ENCODE data around the gene DUSP12. TPM values are rescaled to one million over a fixed set of nuclear protein-coding genes. Genes with fewer than 3 reads are reported as not detected.
A peak's percentile ranks its signal among the peaks of the same experiment; 100 is the strongest.
"Not testable (repeated sequence)": the region's sequence is repeated elsewhere in the genome, so short reads cannot be mapped to it uniquely, and the experiment has no call there.

The DUSP12 gene
- total RNA-seq, 1 donor from 2014 or later = 8.2 TPM

DNA sequence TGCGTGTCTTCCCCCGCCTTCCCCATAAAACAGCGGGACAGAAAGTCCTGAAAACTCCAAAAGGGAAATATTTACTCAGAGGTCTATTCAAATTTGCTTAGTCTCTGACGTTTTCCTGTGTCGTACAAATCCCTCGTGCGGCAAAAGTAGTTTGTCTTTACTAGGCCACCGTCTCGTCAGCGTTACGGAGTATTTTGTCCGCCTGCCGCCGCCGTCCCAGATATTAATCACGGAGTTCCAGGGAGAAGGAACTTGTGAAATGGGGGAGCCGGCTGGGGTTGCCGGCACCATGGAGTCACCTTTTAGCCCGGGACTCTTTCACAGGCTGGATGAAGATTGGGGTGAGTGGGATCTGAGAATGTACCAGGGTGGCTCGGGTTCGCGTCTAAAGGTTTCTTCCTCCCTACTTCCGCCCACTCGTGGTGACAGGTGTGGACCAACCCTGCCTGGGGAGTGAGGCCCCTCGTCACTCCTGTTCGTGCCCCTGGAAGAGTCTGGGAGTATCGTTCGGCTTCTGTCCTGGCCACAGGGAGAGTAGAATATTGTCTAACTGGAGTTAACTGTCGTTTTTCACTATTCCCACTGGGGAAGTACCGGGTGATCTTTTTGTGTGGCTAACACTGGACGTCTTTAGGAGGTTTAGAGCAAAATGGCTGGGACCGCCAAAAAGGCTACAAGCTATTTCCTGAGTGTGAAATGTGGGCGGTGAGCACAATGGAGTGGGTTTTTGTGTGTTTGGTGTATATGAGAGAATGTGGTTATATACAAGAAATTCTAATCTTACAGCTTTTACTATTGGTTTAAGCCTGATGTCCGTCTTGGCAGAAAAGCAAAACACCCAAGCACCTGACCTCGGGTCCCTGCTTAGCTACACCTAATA is 16.8 kb downstream of the DUSP12 start, which contains the start of gene ATF6:
TSS of gene ATF6 (plus strand) at position 219 of the 880 bp plus-strand sequence. CDS start at position 260, 41 bp downstream.
- intact Hi-C loops (cut with DNase I) = no loop called here
- peak; percentile 91 for DNase-seq (ENCODE audit: low spot score)

DNA sequence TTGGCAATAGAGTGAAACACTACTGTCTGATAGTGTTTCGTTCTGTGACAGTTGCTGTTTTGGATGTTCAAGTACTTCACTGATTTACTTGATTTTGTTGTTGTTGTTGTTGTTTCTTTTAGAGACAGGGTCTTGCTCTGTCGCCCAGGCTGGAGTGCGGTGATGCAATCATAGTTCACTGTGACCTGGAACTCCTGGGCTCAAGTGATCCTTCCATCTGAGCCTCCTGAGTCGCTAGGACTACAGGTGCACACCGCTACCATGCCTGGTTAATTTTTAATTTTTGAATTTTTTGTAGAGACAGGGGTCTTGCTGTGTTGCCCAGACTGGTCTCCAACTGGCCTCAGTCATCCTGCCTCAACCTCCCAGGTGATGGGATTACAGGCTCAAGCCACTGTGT is 18.9 kb downstream of the DUSP12 start:
- DNase-seq (ENCODE audit: low spot score) = no peak
- intact Hi-C loops (cut with DNase I) = no loop called here

DNA sequence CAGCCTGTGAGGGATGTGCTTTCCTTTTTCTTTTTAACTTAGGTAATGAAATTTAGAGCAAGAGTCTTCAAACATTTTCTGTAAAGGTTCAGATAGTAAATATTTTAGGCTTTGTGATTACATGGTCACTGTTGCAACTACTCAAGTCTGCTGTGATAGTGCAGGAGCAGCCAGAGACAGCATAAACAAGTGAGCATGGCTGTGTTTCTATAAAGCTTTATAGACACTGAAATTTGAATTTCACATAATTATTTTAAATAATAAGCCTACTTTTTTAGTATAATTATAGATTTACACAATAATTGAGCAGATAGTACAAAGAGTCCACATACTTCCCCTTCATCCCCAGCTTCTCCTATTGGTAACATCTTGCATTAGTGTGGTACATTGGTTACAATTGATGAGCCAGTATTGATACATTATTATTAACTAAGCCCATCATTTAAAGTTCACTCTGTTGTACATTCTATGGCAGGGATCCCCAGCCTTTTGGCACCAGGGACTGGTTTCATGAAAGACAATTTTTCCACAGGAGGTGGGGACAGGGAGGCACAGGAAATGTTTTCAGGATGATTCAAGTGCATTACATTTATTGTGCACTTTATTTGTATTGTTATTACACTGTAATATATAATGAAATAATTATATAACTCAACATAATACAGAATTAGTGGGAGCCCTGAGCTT is 19.5 kb downstream of the DUSP12 start:
- DNase-seq (ENCODE audit: low spot score) = no peak
- intact Hi-C loops (cut with DNase I) = no loop called here

DNA sequence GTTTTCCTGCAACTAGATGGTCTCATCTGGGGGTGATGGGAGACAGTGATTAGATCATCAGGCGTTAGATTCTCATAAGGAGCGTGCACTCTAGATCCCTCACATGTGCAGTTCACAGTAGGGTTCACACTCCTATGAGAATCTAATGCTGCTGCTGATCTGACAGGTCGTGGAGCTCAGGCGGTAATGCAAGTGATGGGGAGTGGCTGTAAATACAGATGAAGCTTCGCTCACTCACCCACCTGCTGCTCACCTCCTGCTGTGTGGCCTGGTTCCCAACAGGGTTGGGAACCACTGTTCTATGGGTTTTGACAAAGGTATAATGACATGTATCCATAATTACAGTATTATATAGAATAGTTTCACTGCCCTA is 20.1 kb downstream of the DUSP12 start:
- intact Hi-C loops (cut with DNase I); DNase-seq (ENCODE audit: low spot score): not testable (repeated sequence)

DNA sequence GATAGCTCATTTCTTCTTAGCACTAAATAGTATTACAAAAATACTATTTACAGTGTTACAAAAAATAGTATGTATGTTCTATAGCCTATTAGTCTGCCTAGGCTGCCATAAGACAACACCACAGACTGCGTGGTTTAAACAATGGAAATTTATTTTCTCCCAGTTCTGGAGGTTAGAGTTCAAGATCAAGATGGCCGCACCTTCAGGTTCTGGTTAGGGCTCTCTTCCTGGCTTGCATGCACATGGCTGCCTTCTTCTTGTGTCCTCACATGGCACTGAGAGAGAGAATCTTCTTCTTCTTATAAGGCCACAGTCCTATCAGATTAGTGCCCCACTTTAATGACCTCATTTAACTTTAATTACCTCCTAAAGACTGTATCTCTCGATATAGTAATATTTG is 20.7 kb downstream of the DUSP12 start:
- DNase-seq (ENCODE audit: low spot score) = no peak
- intact Hi-C loops (cut with DNase I) = no loop called here

DNA sequence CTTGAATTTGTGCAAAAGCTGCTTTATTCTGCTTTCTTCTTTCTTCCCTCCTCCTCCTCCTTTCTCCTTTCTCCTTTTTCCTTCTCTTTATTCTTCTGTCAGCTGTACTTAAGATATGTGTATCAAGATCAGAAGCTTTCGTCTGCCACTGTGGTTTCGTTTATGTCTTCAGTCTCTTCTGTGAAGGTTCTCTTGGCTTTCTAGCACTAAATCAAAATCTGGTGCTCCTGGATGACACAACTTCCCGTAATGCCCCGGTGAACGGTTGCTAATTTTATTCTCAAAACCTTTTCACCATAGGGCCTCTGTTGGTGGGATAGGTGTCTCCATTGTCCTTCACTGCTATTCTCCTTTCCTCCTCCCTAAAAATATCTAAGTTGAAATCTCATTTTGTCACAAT is 21.6 kb downstream of the DUSP12 start:
- intact Hi-C loops (cut with DNase I) = no loop called here
- DNase-seq (ENCODE audit: low spot score) = no peak

DNA sequence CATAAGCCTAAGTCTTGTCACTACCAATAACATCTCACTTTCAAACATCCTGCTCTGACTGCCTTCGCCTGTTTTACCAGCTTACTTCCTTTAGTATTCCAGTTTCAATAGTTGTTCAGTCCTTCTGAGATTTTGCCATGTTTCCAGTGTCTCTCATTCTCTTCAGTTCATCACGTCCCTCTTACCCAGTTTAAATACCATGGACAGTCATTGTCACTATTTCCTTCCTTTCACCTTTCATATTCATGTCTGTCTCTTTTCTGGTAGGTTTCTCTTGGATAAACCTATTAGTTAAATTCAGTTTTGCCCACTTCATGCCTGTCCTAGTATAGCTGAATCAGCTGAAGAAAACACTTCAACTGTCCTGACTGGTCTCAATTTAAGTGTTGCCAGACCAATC is 22.4 kb downstream of the DUSP12 start:
- intact Hi-C loops (cut with DNase I) = no loop called here
- DNase-seq (ENCODE audit: low spot score) = no peak

DNA sequence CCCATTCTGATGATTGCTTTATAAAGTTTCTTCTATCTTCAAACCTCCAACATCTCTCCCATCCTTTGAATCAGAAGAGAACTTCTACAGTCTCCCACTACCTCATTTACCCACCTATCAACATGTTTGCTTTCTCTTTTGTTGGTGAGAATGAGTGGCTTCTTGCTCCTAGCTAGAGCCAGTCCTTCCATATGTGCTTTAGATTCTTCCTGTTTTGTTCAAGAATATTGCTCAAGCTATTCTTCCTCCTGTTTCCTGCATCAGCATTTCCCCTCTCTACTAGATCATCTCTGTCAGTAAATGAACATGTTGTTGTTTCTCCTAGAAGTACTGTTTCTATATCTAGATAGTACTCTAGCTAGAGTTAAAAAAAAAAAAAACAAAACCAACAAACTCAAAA is 22.8 kb downstream of the DUSP12 start:
- intact Hi-C loops (cut with DNase I) = no loop called here
- DNase-seq (ENCODE audit: low spot score) = no peak

DNA sequence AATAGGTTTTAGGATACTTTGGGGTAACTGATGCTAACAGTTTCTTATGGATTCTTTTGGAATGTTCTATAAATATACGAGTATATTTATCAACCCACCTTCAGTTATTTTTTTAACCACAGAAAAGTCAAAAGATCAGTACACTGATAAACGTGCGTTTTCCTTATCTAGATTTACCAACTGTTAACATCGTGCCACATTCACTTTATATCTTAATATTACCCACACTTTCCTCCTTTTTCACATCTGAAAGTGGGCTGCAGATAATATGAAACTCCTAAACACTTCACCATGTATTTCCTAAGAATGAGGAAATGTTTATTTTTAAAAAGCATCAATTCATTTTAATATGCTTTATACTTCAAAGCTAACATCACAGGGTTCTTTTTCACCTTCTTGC is 24.2 kb downstream of the DUSP12 start:
- intact Hi-C loops (cut with DNase I) = no loop called here
- DNase-seq (ENCODE audit: low spot score) = no peak

DNA sequence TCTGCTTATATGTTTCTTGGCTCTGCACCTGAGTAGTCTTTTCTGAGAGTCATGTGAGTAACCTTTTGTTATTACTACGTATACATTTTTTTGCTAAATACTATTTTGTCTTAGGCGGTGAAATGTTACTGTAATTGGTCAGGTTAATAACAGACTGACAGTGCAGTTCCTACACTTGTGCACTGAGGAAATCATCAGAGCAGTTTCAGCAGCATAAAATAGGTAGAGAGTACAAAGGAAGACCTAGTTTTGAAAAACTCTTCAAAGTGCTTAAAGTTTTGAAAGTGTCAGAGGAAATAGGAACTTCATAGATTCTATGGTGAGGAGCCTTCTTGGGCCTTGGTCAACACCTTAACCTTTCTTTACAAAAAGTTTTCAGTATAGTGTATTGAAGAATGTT is 27.7 kb downstream of the DUSP12 start:
- no peak for DNase-seq (ENCODE audit: low spot score)
- intact Hi-C loops (cut with DNase I) = no loop called here

DNA sequence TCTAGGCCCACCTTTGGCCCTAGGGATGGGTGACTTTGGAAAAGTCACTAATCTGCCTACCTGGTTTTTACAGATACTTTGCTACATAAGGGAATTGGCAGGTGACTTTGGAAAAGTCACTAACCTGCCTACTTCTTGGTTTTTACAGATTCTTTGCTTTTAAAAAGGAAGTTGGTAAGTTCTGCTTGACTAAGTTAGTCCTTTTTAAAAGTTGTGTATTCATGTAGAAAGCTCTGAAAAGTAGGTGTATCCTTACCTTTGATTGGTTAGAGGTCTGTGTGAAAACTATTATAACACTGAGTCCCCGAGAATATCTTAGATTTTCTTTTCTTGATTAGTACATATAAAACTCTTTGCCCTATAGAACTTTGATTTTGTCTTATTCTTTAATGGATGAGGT is 28.9 kb downstream of the DUSP12 start:
- DNase-seq (ENCODE audit: low spot score) = no peak
- intact Hi-C loops (cut with DNase I) = no loop called here

DNA sequence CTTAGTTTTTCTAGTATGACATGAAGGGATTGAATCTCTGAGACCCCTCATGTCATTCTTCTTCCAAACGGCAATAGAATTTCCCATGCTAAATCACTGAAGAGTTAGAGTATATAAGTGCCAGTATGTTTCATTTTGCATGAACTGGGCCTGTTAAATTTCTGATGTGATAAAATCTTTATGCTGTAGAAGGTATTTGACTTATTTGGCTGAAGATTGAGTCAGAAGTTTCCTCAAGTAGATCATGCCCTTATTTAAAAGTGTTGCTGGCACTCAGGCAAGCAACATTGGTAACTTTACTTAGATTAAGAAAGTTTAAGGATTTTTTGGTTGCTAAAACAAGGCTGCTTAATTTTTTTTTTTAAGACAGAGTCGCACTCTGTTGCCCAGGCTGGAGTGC is 29.8 kb downstream of the DUSP12 start:
- DNase-seq (ENCODE audit: low spot score) = no peak
- intact Hi-C loops (cut with DNase I) = no loop called here

DNA sequence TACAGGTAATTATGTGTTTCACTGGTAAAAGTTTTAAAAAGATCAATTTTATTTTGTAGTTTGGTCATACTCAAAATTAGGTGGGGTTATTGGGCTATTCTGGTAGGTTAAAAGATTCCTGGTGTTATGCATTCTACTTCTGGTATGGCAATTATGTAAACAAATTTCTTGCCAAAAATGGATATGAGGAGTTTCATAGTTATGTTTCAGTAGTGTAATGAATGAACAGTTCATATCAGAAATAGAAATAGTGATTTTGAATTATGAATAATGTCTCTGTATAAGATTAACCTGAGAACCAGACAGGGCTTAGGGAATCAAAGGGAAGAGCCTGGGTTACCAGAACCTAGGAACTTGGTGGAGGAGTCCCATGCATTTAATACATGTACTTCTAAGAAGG is 32.4 kb downstream of the DUSP12 start:
- intact Hi-C loops (cut with DNase I) = no loop called here

DNA sequence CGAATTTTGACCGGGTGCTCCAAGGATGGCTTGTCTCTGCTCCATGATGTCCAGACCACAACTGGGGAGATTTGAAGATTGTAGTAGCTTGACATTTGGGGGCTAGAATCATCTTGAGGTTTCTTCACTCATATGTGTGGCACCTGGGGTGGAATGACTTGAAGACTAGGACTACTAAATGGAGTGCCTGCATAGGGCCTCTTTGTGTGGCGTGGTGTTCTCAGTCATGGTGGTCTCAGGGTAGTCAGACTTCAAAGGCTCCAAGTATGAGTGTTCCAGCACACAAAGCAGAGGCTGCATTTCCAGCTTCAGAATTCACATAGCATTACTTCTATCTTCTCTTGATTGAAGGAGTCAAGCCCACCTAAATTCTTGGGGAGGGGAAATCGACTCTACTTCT is 33.3 kb downstream of the DUSP12 start:
- DNase-seq (ENCODE audit: low spot score) = no peak
- intact Hi-C loops (cut with DNase I) = no loop called here

More for the DNA sequence above, 32.4 kb downstream of the DUSP12 start:
- DNase-seq (ENCODE audit: low spot score) = no peak

DNA sequence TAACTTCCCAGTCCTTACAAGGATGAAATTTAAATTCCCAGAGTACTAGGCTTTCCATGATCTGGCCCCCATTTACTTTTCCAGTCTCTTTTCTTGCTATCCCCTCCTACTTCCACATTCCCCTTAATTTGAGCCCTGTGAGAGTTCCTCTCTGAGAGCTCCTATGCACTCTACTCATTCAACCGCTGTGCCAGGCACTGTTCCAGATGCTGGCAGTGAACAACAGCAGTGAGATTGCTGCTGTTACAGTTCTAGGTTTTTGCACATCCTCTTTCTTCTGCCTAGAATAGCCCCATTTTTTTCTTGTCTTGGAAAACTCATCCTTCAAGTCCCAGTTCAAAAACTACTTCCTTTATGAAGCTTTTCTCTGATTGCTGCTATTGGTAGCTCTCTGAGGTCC is 35.4 kb downstream of the DUSP12 start:
- DNase-seq (ENCODE audit: low spot score) = no peak
- intact Hi-C loops (cut with DNase I) = no loop called here

DNA sequence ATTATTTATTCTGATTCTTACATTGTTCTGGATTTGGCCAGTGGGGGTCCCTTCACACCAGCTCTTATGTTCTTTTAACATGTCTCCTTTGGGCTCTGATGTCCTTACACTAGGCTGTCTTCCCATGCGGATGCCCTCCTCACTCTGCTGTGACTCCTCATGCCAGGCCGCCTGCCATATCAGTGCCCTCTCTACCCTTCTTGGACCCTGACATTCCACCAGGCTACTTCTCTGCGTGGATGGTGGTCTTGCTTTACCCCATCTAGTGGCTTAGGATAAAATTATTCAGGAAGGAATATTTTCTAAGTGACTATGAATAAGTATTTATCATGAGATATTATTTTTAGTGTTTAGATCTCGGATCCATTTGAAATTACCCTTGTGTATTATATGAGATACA is 37.8 kb downstream of the DUSP12 start:
- intact Hi-C loops (cut with DNase I) = no loop called here
- no peak for DNase-seq (ENCODE audit: low spot score)

DNA sequence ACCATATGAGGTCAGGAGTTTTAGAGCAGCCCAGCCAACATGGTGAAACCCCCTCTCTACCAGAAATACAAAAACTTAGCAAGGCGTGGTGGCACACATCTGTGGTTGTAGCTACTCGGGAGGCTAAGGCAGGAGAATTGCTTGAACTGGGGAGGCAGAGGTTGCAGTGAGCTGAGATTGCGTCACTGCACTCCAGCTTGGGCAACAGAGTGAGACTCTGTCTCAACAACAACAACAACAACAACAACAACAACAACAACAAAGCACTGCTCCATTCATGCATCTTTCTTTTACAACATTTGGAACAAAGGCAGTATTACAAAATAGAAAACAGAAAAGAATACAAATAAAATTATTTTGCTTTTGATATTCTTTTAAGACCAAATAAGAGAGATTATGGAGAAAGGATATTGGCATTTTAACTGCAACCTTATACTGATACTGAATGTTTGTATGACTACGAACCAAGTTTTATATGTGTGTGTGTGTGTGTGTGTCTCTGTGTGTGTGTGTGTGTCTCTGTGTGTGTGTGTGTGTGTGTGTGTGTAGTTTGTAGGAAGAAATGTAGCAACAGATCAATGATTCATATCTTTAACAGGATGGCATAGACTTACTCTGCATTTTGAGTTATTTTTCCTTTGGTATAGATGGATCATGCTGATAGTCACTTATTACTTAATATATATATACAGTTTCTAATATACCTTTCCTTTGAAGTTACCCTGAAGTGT is 41.2 kb downstream of the DUSP12 start:
- intact Hi-C loops (cut with DNase I) = no loop called here

DNA sequence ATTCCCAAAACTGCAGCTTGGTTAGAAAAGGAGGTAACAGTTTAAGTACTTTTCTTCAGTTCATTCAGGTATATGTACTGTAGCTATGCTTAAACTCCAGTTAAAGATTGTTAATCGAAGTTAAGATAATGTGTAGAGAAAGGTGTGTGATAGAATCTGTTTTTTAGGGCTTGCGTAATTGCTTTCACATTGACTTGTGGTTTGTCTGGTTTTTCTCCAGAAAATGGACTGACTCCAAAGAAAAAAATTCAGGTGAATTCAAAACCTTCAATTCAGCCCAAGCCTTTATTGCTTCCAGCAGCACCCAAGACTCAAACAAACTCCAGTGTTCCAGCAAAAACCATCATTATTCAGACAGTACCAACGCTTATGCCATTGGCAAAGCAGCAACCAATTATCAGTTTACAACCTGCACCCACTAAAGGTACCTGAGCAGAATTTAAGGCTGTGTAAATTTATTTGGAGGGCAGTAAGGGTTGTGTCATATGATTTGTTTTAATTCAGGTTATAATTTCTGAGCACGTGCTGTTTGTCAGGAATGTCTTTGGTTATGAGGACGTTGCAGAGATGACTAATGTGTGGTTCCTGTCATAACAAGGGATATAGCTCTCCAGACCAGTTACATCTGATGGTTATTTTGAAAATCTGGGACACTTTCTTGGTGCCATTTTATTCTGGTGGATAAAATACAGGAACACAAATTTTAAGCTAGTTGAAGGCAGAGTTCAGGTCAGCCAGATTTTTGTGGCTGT is 42.5 kb downstream of the DUSP12 start:
- intact Hi-C loops (cut with DNase I) = loop anchor here (2.0 kb wide), 1 partner anchor 245 kb away; no protein-coding TSS in a partner anchor

More for the DNA sequence above, 41.2 kb downstream of the DUSP12 start:
- no peak for DNase-seq (ENCODE audit: low spot score)

DNA sequence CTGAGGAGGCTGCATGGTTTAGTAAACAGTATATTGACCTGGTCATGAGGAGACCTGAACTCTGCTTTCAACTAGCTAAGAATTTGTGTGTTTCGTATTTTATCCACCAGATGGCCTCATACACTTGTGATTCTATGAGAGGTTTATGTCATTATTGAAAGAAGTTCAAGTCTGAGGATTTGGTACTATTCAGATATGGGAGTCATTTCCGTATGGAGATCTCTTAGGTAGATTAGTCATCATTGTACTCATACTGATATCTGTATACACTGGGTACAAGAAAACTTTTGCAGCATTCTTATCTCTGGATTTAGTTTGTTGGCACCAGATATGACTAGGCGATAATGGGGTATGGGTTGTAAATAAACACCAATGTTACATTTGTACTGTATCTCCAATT is 43.2 kb downstream of the DUSP12 start:
- DNase-seq (ENCODE audit: low spot score) = no peak
- intact Hi-C loops (cut with DNase I) = loop anchor here (2.0 kb wide), 1 partner anchor 244 kb away; no protein-coding TSS in a partner anchor

More for the DNA sequence above, 42.5 kb downstream of the DUSP12 start:
- DNase-seq (ENCODE audit: low spot score) = no peak

DNA sequence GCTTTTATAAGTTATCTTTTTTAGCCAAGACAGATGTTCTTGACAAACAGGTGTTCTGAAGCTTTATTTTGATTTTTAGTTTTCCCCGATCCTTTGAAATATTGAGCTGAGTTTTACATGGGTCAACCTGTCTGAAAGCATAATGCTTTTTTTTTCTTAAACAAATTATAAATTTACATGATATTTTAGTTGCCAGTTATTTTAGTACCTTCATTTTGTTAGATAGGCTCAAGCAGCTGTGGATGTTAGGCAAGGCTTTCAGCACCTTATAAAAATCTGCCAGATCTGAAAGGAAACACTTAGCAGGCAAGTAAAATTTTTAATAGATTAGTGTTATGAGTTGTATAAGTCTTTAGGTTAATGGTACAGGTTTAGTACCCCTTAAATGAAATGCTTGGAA is 50.2 kb downstream of the DUSP12 start:
- intact Hi-C loops (cut with DNase I) = no loop called here
- DNase-seq (ENCODE audit: low spot score) = no peak

All from cardiac septum (tissue), 1 donor.